CD4-positive, alpha-beta T cell treated with Interleukin-6 for 4 hours (primary cell): ENCODE measurements around the gene POU5F1.

Source experiments
- DNase-seq: peaks from one replicate; pipeline ENCODE4 v3.0.0-alpha.2; 2020; ENCODE audit warnings: mixed read lengths

The POU5F1 gene

DNA sequence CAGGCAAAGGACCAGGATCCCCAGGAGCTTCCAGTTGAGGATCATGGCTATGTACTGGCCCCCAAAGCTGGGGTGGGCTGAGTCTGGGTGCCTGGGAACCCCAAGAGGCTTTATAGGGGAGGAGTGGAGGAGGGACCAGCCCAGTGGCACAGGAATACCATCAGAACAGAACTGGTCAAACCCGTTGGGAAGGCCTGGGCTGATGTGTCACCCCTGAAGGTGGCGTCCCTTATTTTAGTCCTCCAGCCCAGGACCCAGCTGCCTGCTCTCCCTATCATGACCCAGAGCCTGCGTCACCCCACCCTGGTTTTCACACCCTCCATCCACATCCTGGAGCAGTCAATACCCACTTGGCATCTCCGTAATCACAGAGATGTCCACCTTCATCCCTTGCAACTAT lies 31.5 kb downstream of the POU5F1 start, which contains the start of gene PSORS1C2:
Gene PSORS1C2, minus strand, starts transcription at position 85 of the 400 bp plus-strand sequence. Its CDS starts 40 bp downstream, at position 45.
- no peak for DNase-seq

GRCh38 chr6:31135710-31136109 lies 34.8 kb downstream of the POU5F1 start:
- no peak for DNase-seq

- DNase-seq: no peak
Measured at GRCh38 chr6:31132806-31133205, 37.7 kb downstream of the POU5F1 start.

DNA sequence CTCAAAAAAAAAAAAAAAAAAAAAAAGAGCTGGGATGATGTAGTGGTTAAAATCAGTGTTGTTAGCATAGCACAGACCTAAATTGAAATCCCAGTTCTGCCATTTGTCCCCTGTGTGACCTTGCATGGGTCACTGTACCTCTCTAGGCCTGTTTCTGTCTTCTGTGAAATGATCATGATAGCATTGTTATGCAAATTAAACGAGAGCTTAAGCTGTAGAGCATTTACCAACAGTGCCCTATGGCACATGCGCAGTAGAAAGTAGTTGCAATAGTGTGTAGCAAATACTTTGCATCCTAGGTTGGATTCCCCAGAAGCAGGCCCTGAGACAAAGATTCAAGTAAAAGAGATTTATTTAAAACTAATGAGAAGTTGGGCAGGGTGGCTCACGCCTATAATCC lies 38.9 kb downstream of the POU5F1 start:
- DNase-seq: no peak

- no peak for DNase-seq
Measured at GRCh38 chr6:31130751-31131150, 39.7 kb downstream of the POU5F1 start.

DNA sequence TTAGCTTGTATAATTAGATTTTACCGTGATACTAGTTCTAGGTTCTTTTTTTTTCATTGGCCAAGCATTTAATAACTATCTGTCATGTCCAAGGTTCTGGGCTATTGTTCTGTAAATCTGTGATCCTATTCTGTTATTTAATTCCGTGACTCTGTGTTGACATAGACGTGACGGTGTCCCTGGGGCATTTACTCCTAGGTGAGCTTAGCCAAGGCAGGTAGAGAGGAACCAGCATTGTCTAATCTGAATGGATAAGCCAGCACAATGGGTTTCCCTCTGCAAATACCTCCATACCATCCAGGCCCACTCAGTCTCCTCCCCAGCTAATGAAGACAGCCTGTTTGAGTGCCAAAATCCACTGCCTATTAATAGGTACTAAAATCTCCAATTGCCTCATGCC lies 41.4 kb downstream of the POU5F1 start:
- no peak for DNase-seq

DNA sequence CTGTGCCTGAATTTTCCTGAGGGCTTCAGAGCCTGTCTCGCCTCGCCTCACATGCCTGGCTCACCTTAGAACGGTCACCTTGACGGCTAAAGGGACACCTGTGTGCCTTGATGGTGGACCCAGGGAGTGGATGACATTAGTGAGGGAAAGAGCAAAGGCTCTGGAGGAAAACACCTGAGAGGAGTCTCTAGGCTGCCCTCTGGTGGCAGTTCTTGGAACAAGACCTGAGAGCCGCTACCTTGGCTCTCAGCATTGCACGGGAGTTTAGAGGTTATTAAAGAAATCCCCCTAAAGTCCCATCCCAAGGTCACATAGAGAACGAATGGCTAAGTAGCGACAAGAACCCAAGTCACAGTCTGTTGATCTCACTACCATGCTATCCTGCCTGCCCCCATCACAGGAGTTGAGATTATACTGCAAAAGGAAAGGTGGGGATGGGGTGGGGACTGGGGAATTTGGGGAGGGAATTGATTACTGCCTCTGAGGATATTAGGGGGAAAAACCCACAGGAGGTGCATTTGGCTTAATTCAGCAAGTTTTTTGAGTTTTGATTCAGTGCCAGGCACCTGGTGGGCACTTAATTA lies 42.3 kb downstream of the POU5F1 start:
- peak; percentile 82 for DNase-seq

GRCh38 chr6:31126396-31127175 lies 43.9 kb downstream of the POU5F1 start:
- DNase-seq: no peak

- DNase-seq: no peak
Measured at GRCh38 chr6:31125586-31126363, 44.7 kb downstream of the POU5F1 start.

DNA sequence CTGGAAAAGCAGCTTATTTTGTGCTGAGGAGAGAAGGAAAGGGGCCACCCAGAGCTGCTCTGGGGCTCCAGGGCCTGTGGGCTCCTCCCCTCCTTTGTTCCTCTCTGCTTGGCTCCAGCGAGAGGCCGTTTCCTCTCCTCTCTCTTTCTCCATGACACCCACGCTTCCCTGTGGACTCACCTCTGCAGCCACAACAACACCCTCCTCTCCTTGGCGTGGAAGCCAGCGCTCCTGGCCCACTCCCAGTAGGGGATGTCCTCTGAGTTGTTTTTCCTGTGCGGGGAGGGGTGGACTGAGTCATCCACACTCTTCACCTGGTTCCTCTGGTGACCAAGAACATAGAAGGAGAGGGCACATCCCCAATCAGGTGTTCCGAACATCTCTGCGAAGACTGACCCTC lies 45.3 kb downstream of the POU5F1 start:
- no peak for DNase-seq

GRCh38 chr6:31122791-31123706 lies 47.4 kb downstream of the POU5F1 start:
- DNase-seq: no peak

DNA sequence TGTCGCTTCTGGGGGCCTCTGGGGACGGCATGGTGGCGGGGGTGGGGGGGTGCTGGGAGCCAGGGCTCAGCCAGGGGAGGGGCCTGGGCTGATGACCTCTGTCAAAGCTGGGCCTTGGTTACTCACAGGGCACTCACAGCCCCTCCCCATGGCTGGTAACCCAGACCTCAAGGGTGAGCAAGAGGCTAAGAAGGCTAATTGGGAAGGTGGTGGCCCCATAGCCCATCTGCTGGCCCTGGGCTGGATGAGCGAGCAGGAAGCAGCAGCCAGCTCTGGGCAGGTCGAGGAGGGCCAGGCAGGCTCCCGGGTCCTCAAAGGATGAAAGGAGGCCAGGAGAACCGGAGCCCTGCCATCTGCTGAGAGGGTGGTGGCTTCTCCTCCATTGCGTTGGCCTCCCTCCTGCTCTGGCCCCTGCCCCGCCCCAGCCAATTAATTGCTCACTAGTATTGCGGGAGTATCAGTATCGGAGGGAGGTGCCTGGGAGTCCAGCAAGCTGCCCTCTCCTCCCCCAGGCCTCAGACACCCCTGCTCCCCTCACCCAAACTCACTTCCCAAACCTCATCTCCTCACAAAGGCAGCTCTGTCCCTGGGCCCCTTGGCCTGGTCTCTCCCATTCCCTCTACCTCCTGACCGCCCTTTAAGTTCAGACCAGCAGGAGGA lies 49.2 kb downstream of the POU5F1 start:
- DNase-seq: no peak

GRCh38 chr6:31120151-31120915 lies 50.1 kb downstream of the POU5F1 start, which contains the start of gene CDSN:
CDSN (minus strand) TSS chr6:31120446; CDS start chr6:31120419, 27 bp downstream.
- no peak for DNase-seq

DNA sequence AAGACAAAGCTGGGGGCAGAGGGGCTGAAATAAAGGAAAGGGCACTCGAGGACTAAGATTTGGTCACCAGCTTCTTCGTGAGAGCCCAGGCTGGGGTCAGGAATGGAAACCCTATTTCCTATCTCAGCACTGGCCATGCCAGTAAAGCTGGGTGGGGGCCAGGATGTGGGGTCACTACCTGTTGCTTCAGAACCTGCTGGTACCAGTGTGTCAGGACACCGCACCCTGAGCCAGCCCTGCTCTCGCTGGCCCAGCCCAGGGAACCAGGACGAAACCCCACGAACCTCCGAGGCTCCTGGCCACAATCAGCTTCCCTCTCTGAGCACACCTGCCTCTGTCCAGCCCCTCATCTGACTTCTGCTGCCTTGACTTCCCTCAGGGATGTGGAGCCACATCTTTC lies 52.3 kb downstream of the POU5F1 start:
- no peak for DNase-seq

- DNase-seq: no peak
Measured at GRCh38 chr6:31116661-31117385, 53.7 kb downstream of the POU5F1 start.

DNA sequence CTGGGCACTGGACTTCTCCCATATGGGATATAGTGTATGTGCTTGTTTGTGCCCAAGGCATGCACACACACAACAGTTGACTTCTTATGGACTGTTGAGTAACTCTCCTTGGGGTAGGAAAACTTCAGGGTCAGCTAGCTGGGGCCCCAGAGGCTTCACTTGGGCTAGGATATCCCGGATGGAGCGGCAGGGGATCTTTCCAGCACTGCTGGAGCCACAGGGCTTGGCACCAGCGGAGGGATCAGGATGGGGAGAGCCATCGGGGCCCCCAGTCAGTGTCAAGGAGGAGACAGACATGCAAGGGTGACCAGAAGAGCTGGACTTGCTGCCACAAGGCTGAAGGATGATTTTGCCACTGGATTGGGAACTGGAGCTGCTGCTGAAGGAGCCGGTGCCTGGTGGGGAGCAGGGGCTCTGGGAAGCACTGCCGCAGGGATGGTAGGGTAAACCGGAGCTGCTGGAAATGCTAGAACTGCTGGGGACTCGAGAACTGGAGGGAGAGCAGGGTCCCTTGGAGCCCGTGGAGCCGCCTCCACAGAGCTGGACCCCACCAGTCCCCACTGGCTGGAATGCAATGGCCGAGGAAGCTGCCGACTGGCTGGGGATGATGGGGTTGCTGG lies 54.4 kb downstream of the POU5F1 start:
- DNase-seq: no peak

DNA sequence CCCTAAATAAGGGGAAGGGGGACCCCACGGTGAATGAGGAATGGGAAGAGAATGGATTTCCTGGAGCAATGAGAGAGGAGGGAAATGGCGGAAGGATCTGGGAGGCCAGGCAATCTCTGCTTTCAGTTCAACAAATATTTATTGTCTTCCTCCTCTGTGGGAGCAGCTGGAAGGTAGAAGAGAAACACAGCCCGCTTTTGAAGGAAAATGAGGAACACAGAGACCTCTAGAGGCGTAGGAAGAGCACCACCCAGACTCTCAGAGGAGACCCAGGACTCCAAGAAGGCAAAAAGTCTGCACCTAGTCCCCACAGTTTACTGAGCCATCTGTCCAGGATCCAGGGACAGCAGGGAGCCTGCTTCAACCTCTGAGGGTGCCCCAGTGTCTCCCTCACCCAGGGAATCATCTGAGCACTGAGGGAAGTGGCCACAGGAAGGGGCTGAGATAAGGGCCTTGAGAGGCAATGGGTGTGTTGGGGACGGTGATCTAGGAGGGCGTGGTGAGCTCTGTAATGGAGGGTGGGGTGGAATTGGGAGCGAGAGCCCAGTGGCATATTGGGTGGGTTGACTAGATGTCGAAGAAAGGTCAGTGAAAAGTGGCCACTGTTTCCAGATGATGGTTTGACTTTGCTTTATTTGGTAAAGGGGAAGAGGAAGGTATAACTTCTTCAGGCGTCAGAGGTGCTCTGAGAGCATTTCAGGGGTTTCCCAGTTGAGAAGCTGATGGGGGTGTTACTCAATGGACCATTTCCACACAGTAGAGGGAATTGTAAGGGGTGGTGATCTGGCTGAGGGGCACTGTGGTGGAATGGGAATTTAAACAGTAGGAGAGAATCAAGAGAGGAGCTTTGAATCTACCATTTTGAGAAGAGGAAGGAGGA lies 55.3 kb downstream of the POU5F1 start:
- no peak for DNase-seq

DNA sequence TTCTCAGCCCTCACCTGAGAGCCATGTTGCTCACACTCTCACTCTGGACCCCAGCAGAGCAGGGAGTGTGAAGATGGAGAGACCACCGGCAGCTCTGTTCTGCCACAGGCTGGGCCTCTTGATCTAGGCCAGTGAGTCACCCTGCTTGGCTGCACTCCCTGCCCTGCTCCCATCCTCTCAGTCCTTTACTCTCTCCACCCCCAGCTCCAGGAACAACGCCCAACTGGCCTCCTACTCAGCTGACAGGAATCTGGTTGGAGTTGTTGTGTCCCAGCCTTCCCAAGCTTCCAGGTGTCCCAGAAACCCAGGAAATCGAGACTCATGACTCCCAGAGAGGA lies 56.0 kb downstream of the POU5F1 start, which contains the start of gene PSORS1C1:
Gene PSORS1C1, plus strand, starts transcription at position 260 of the 338 bp plus-strand sequence. CDS start 14,833 bp downstream, outside the sequence.
- DNase-seq: no peak
